Activated T-cell treated with anti-CD3 and anti-CD28 coated beads, Interleukin-2, amount 50 U/mL, for 1 hour (primary cell): Measurements from ENCODE around the gene LCN1.

Experiments
- DNase-seq: peaks from one replicate; pipeline ENCODE4 v3.0.0-alpha.2; 2020

Gene LCN1

GRCh38 chr9:135574331-135574730, 53.1 kb downstream of the LCN1 start:
- no peak for DNase-seq

DNA sequence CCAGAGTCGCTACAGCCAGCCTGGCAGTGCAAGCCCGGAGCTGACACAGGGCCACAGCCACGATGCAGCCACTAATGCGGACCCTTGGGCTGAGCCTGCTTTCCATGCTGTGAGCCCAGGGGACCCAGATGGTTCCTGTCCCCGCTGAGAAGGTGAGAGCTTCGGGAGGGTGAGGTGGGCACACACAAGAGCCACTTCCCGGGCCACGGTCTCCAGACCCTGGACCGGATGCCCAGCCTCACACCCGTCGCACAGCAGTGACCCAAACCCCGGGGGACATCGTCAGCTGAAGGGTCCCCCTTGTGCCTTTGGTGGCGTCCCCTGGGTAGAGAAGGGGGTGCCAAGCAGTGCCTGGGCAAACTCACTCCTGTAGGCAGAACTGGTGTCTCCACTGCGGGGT, 53.7 kb downstream of the LCN1 start:
- DNase-seq, result no peak
